PFSK-1 (cell line): ENCODE results near the gene MCFD2.

Source experiments
- FOXP2 ChIP-seq: optimal IDR thresholded peaks from 2 replicates; pipeline ENCODE3; 2011; ENCODE audit warnings: borderline replicate concordance, control low read depth, inconsistent platforms; ENCODE audit not compliant: insufficient read depth; ENCODE audit errors: extremely low read length, extremely low read depth
- POLR2AphosphoS5 ChIP-seq: IDR thresholded peaks from 2 replicates; pipeline ENCODE4 v1.6.1; 2012; ENCODE audit warnings: low read depth, mild to moderate bottlenecking, control low read depth, low read length, moderate library complexity
- SIN3A ChIP-seq: IDR thresholded peaks from 2 replicates; pipeline ENCODE4 v1.6.1; 2012; ENCODE audit warnings: mild to moderate bottlenecking, low read length, moderate library complexity, borderline replicate concordance; ENCODE audit not compliant: insufficient read depth
- TAF1 ChIP-seq: IDR thresholded peaks from 2 replicates; pipeline ENCODE4 v1.6.1; 2012; ENCODE audit warnings: low read length, control low read depth, borderline replicate concordance; ENCODE audit not compliant: insufficient read depth
- TF ChIP-seq, protein P1 (sequence below), 2 experiments: IDR thresholded peaks; 2 replicates each; pipeline versions ENCODE4 v1.6.1 to v1.8.0; 2011 to 2012; ENCODE audit warnings: low read depth in 2 of 2, low read length in 2 of 2, control low read depth in 1 of 2, inconsistent platforms in 1 of 2, mild to moderate bottlenecking in 1 of 2, moderate library complexity in 1 of 2; ENCODE audit not compliant: insufficient read depth in 1 of 2

Gene MCFD2

DNA sequence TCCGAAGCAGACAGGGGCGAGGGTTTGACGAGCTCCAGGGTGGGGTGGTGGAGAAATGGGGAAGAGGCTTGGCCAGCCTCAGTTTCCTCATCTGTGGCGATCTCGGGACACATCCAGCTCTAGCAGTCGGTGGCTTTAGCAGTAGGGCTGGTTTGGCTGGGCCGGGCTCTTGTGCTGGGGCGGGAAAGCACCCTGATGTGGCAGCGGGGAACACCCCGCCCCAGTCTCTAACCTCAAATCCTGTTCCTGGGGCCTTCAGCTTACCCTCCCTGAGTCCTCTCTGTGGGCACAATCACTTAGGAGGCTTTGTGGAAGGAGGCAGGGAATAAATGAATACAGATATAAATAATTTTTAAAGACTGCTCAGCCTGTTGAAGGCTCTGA is 26.5 kb upstream of the MCFD2 start:
- TF ChIP-seq TAF1 = no peak

GRCh38 chr2:46939626-46940359 is 24.2 kb upstream of the MCFD2 start:
- TF ChIP-seq POLR2AphosphoS5 (no peak), TAF1 (no peak), FOXP2 (no peak), SIN3A (no peak)
- TF ChIP-seq, protein P1, sequence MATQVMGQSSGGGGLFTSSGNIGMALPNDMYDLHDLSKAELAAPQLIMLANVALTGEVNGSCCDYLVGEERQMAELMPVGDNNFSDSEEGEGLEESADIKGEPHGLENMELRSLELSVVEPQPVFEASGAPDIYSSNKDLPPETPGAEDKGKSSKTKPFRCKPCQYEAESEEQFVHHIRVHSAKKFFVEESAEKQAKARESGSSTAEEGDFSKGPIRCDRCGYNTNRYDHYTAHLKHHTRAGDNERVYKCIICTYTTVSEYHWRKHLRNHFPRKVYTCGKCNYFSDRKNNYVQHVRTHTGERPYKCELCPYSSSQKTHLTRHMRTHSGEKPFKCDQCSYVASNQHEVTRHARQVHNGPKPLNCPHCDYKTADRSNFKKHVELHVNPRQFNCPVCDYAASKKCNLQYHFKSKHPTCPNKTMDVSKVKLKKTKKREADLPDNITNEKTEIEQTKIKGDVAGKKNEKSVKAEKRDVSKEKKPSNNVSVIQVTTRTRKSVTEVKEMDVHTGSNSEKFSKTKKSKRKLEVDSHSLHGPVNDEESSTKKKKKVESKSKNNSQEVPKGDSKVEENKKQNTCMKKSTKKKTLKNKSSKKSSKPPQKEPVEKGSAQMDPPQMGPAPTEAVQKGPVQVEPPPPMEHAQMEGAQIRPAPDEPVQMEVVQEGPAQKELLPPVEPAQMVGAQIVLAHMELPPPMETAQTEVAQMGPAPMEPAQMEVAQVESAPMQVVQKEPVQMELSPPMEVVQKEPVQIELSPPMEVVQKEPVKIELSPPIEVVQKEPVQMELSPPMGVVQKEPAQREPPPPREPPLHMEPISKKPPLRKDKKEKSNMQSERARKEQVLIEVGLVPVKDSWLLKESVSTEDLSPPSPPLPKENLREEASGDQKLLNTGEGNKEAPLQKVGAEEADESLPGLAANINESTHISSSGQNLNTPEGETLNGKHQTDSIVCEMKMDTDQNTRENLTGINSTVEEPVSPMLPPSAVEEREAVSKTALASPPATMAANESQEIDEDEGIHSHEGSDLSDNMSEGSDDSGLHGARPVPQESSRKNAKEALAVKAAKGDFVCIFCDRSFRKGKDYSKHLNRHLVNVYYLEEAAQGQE (IDR thresholded peaks at IDR 0.05; ENCODE audit: insufficient read depth in 1 of 2, low read depth in 2 of 2, low read length in 2 of 2) = no peak

- TF ChIP-seq SIN3A (no peak), TAF1 (no peak), POLR2AphosphoS5 (no peak), FOXP2 (no peak)
- TF ChIP-seq, protein P1 (IDR thresholded peaks at IDR 0.05; ENCODE audit: insufficient read depth in 1 of 2, low read depth in 2 of 2, low read length in 2 of 2) = no peak
These were observed 21.9 kb upstream of the MCFD2 start for GRCh38 chr2:46937471-46937901.

- TF ChIP-seq, protein P1 (IDR thresholded peaks at IDR 0.05; ENCODE audit: insufficient read depth in 1 of 2, low read depth in 2 of 2, low read length in 2 of 2) = no peak
- TF ChIP-seq FOXP2 (no peak), SIN3A (no peak), TAF1 (no peak), POLR2AphosphoS5 (no peak)
These were observed 21.0 kb upstream of the MCFD2 start for GRCh38 chr2:46936566-46936965.

DNA sequence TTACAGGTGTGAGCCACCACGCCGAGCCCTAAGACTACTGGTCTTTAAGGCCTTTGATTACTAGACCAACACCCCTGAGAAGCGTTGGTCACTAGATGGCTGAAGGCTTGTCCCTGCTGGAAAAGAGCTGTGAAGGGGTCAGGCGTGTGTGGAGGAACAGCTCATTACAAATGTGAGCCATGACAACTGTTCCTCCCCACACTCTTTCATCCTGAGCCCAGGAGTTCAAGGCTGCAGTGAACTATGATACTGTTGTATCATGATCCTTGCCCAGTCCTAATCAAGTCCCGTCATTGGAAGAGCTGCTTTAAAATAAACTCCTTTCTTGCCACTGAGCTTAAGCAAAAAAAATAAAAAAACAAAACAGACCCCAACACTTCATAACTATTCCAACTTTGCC is 19.5 kb upstream of the MCFD2 start:
- TF ChIP-seq, protein P1 (IDR thresholded peaks at IDR 0.05; ENCODE audit: insufficient read depth in 1 of 2, low read depth in 2 of 2, low read length in 2 of 2) = no peak
- TF ChIP-seq SIN3A = no peak
- no peak for TF ChIP-seq POLR2AphosphoS5
- no peak for TF ChIP-seq TAF1
- TF ChIP-seq FOXP2 = no peak
